H1 (cell line): ENCODE results near the gene MT1H. TPM values are rescaled to one million over a fixed set of nuclear protein-coding genes. Genes with fewer than 3 reads are reported as not detected.
"Not testable (repeated sequence)": the region's sequence is repeated elsewhere in the genome, so short reads cannot be mapped to it uniquely, and the experiment has no call there.

Experiments used
- CTCF ChIA-PET: fragments of 300-600 bp; sonication (Branson Sonifier 250); formaldehyde crosslinking; loops from one replicate; lab custom pipeline; 2021; ENCODE audit not compliant: partially characterized antibody; lab: Charles Lee
- POLR2A ChIA-PET: fragments of 300-600 bp; sonication (Branson Sonifier 250); formaldehyde crosslinking; loops from one replicate; lab custom pipeline; 2021; ENCODE audit warnings: inconsistent platforms; ENCODE audit not compliant: partially characterized antibody; lab: Charles Lee
- DNase-seq, 2 experiments: peaks; one replicate each; pipeline versions ENCODE4 v3.0.0 to v3.0.0-alpha.2; 2010 to 2022; ENCODE audit warnings: low spot score in 2 of 2, low read depth in 1 of 2, mixed read lengths in 1 of 2
- FAIRE-seq: peaks from 2 replicates; lab custom pipeline; 2011; peaks lifted over from hg19 to GRCh38; lab: Jason Lieb, UNC
- H2AFZ ChIP-seq: 2 replicates; pipeline ENCODE4 v1.8.1; 2012; ENCODE audit warnings: low read length, inconsistent platforms
- H2AK5ac ChIP-seq: 2 replicates; pipeline ENCODE4 v1.6.1; 2013; ENCODE audit warnings: low read depth, low read length
- H2BK120ac ChIP-seq: replicated peaks from 2 replicates; pipeline ENCODE3; 2013; ENCODE audit warnings: low read depth, low read length, inconsistent platforms
- H2BK12ac ChIP-seq: 2 replicates; pipeline ENCODE4 v1.6.1; 2013; ENCODE audit warnings: low read depth, low read length
- H2BK15ac ChIP-seq: 2 replicates; pipeline ENCODE4 v1.6.1; 2013; ENCODE audit warnings: low read length
- H2BK20ac ChIP-seq: 2 replicates; pipeline ENCODE4 v1.6.1; 2013; ENCODE audit warnings: low read length
- H2BK5ac ChIP-seq: 2 replicates; pipeline ENCODE4 v1.6.1; 2013; ENCODE audit warnings: low read depth, low read length
- H3K14ac ChIP-seq: 2 replicates; pipeline ENCODE4 v1.6.1; 2013; ENCODE audit warnings: inconsistent platforms; ENCODE audit not compliant: insufficient read length
- H3K18ac ChIP-seq: 2 replicates; pipeline ENCODE4 v1.6.1; 2013; ENCODE audit warnings: low read length; ENCODE audit errors: extremely low read depth
- H3K23ac ChIP-seq: 2 replicates; pipeline ENCODE4 v1.6.1; 2013; ENCODE audit warnings: inconsistent platforms; ENCODE audit not compliant: insufficient read length
- H3K23me2 ChIP-seq: 2 replicates; pipeline ENCODE4 v1.6.1; 2013; ENCODE audit warnings: low read depth, low read length
- H3K27ac ChIP-seq: 2 replicates; pipeline ENCODE4 v1.6.1; 2011; ENCODE audit warnings: low read depth, low read length, inconsistent platforms
- H3K27me3 ChIP-seq, 4 experiments: replicated peaks in 1 of 4; 1 replicate in 1 of 4; 2 replicates in 3 of 4; pipeline versions ENCODE4 v1.6.1 to v1.8.1; 2011 to 2013; ENCODE audit warnings: low read length in 3 of 4, mild to moderate bottlenecking in 3 of 4, inconsistent platforms in 2 of 4, mixed read lengths in 2 of 4, moderate library complexity in 1 of 4; ENCODE audit not compliant: control insufficient read depth in 3 of 4, insufficient read depth in 3 of 4; ENCODE audit errors: extremely low read depth in 1 of 4
- H3K36me3 ChIP-seq, 4 experiments: 2 replicates each; pipeline versions ENCODE4 v1.6.1 to v1.8.1; 2011 to 2013; ENCODE audit warnings: mild to moderate bottlenecking in 4 of 4, low read length in 3 of 4, moderate library complexity in 2 of 4, control low read depth in 1 of 4, inconsistent platforms in 1 of 4; ENCODE audit not compliant: insufficient read depth in 4 of 4, control insufficient read depth in 2 of 4
- H3K4ac ChIP-seq: replicated peaks from 2 replicates; pipeline ENCODE3; 2013; ENCODE audit warnings: low read length, low read depth, mixed read lengths, inconsistent platforms; ENCODE audit not compliant: insufficient read length
- H3K4me1 ChIP-seq, 4 experiments: replicated peaks in 1 of 4; 1 replicate in 1 of 4; 2 replicates in 3 of 4; pipeline versions ENCODE4 v1.6.1 to v1.8.1; 2011 to 2013; ENCODE audit warnings: low read length in 3 of 4, inconsistent platforms in 2 of 4, mixed read lengths in 1 of 4; ENCODE audit not compliant: insufficient read depth in 4 of 4, control insufficient read depth in 3 of 4
- H3K4me2 ChIP-seq, 2 experiments: 2 replicates each; pipeline versions ENCODE4 v1.6.1 to v1.8.1; 2011 to 2013; ENCODE audit warnings: low read depth in 2 of 2, low read length in 2 of 2, control low read depth in 1 of 2, inconsistent platforms in 1 of 2, mild to moderate bottlenecking in 1 of 2; ENCODE audit not compliant: insufficient read depth in 1 of 2
- H3K4me3 ChIP-seq, 4 experiments: fragments of 200-600, 300-600 bp in 1 of 4; sonication (generic), shearing (Covaris generic), sonication (Bioruptor Twin) in 1 of 4; 2 replicates each; pipeline versions ENCODE4 v1.5.1 to v1.8.1; 2011 to 2016; ENCODE audit warnings: low read length in 4 of 4, low read depth in 3 of 4, control low read depth in 2 of 4, inconsistent platforms in 2 of 4, mild to moderate bottlenecking in 2 of 4, mixed read lengths in 1 of 4, moderate library complexity in 1 of 4; ENCODE audit not compliant: insufficient read depth in 2 of 4; ENCODE audit errors: extremely low read depth in 1 of 4
- H3K56ac ChIP-seq: replicated peaks from 2 replicates; pipeline ENCODE3; 2013; ENCODE audit warnings: low read depth, mild to moderate bottlenecking, mixed read lengths, low read length, inconsistent platforms; ENCODE audit not compliant: insufficient read length
- H3K79me1 ChIP-seq: 2 replicates; pipeline ENCODE4 v1.6.1; 2013; ENCODE audit warnings: low read depth, low read length, control low read depth
- H3K79me2 ChIP-seq, 2 experiments: 2 replicates each; pipeline versions ENCODE4 v1.6.1 to v1.8.1; 2012 to 2013; ENCODE audit warnings: low read length in 2 of 2, mild to moderate bottlenecking in 2 of 2, inconsistent platforms in 1 of 2; ENCODE audit not compliant: insufficient read depth in 2 of 2, control insufficient read depth in 1 of 2
- H3K9ac ChIP-seq, 4 experiments: replicated peaks in 1 of 4; 1 replicate in 1 of 4; 2 replicates in 3 of 4; pipeline versions ENCODE4 v1.6.1 to v1.8.1; 2011 to 2013; ENCODE audit warnings: low read depth in 3 of 4, low read length in 3 of 4, control low read depth in 2 of 4, mild to moderate bottlenecking in 2 of 4, moderate library complexity in 2 of 4, inconsistent platforms in 1 of 4; ENCODE audit errors: extremely low read depth in 1 of 4
- H3K9me3 ChIP-seq, 2 experiments: 2 replicates each; pipeline versions ENCODE4 v1.6.1 to v1.8.1; 2012 to 2013; ENCODE audit warnings: mild to moderate bottlenecking in 2 of 2, moderate library complexity in 2 of 2, control low read depth in 1 of 2, inconsistent platforms in 1 of 2, low read depth in 1 of 2, low read length in 1 of 2, mixed read lengths in 1 of 2; ENCODE audit not compliant: insufficient read depth in 2 of 2
- H4K20me1 ChIP-seq, 2 experiments: replicated peaks in 1 of 2; 2 replicates each; pipeline versions ENCODE3 to v1.8.1; 2011 to 2013; ENCODE audit warnings: inconsistent platforms in 2 of 2, low read length in 2 of 2, mild to moderate bottlenecking in 1 of 2; ENCODE audit not compliant: insufficient read depth in 2 of 2, control insufficient read depth in 1 of 2
- H4K5ac ChIP-seq: 2 replicates; pipeline ENCODE4 v1.6.1; 2013; ENCODE audit warnings: low read length, low read depth, mixed read lengths, inconsistent platforms; ENCODE audit not compliant: insufficient read length
- H4K8ac ChIP-seq: 2 replicates; pipeline ENCODE4 v1.8.0; 2013; ENCODE audit warnings: mild to moderate bottlenecking, moderate library complexity, low read length, inconsistent platforms; ENCODE audit not compliant: insufficient read depth; ENCODE audit errors: extremely low read depth
- H4K91ac ChIP-seq: replicated peaks from 2 replicates; pipeline ENCODE3; 2013; ENCODE audit warnings: low read length, mixed read lengths, inconsistent platforms; ENCODE audit not compliant: insufficient read length
- WGBS, 2 experiments: shearing (Covaris generic) in 1 of 2; methylation state at CpG; one replicate each; pipeline versions ENCODE4 v1.1.6 to v1.1.7; 2013 to 2015; ENCODE audit warnings: low lambda C conversion rate in 2 of 2, mixed read lengths in 2 of 2, inconsistent platforms in 1 of 2, low coverage in 1 of 2, missing lambda C conversion rate in 1 of 2; ENCODE audit not compliant: insufficient replicate concordance in 2 of 2, insufficient coverage in 1 of 2, insufficient read length in 1 of 2; ENCODE audit errors: extremely low coverage in 1 of 2, missing lambda C conversion rate in 1 of 2; 5-methylcytosine and 5-hydroxymethylcytosine counted together
- polyA plus RNA-seq, 7 experiments: library from polyadenylated mRNA; depleted of rRNA in 3 of 7; stranded (reverse) in 5 of 7; unstranded in 2 of 7; fragments of >200 nt in 5 of 7; fragments of 200-250 nt in 2 of 7; gene quantifications; 1 replicate in 5 of 7; 2 replicates in 1 of 7; 4 replicates in 1 of 7; pipeline versions ENCODE4 v1.2.1 to v1.2.3, GENCODE V29; 2011 to 2013; ENCODE audit warnings: missing spikeins in 2 of 7, mixed read lengths in 2 of 7
- total RNA-seq: library from RNA; stranded (reverse); fragmentation: NEBNext Ultra II Directional; extraction: Animal tissue kit (Norgen Biotek cat#: 25700); gene quantifications from 2 replicates; pipeline ENCODE4 v1.2.1, GENCODE V29; 2021

Gene MT1H
- total and polyA plus RNA-seq, 2 of the 8 experiments (the other 6 are each of a cell fraction or from before 2014, with no cell fraction given), result 11.9 to 95.7 TPM

- H2BK15ac ChIP-seq, H3K4me2 ChIP-seq, H3K27ac ChIP-seq, H2BK20ac ChIP-seq, H3K9ac ChIP-seq, H4K91ac ChIP-seq, H3K4me3 ChIP-seq, H3K79me2 ChIP-seq, H3K18ac ChIP-seq, H2BK120ac ChIP-seq, H3K79me1 ChIP-seq, H3K4ac ChIP-seq, H3K14ac ChIP-seq, H3K23ac ChIP-seq, H3K23me2 ChIP-seq, H2BK12ac ChIP-seq, H3K36me3 ChIP-seq, H3K56ac ChIP-seq, H2AFZ ChIP-seq, DNase-seq, H3K9me3 ChIP-seq, H4K8ac ChIP-seq, H4K20me1 ChIP-seq, FAIRE-seq, H4K5ac ChIP-seq, H2BK5ac ChIP-seq, H2AK5ac ChIP-seq: not testable (repeated sequence)
- ChIA-PET CTCF (interaction anchor here (1.0 to 2.8 kb wide), 3 partner anchors 20 to 97 kb away, joined by 3 to 9 read pairs (median 3); no protein-coding TSS in a partner anchor), POLR2A (interaction anchor here (0.9 to 4.7 kb wide), 5 partner anchors 9 to 60 kb away, joined by 3 to 66 read pairs (median 29); partner anchors contain the start of genes MT1G, MT1H, MT1M and MT1X)
- peaks cover 0 to 21% (median 15%) of the 10 kb centered on the region in 4 experiments; a peak in 6 of 7 replicates for H3K4me1 ChIP-seq
- peaks cover 52 to 85% (median 81%) of the 10 kb centered on the region in 4 experiments for H3K27me3 ChIP-seq
- 69% methylated on average over 5 of the region's 5 CpGs; no CpG with 5 or more reads in 1 of the 2 experiments for WGBS, 2 experiments
Observed at GRCh38 chr16:56623184-56623583, 46.4 kb upstream of the MT1H start.
